Neural cell (in vitro differentiated cells): ENCODE measurements around the gene ZNF862. TPM values are rescaled to one million over a fixed set of nuclear protein-coding genes. Genes with fewer than 3 reads are reported as not detected.
"Not testable (repeated sequence)": the region's sequence is repeated elsewhere in the genome, so short reads cannot be mapped to it uniquely, and the experiment has no call there.

Experiments
- H2AFZ ChIP-seq: fragments of 200-600, 300-800 bp; sonication (generic), shearing (Covaris generic); 2 replicates; pipeline ENCODE4 v1.6.0; 2014; ENCODE audit warnings: low read depth, mild to moderate bottlenecking, antibody characterized with exemption, low read length, moderate library complexity
- H3F3A ChIP-seq: fragments of 200-600 bp; shearing (Covaris generic); 2 replicates; pipeline ENCODE4 v1.6.1; 2016; ENCODE audit warnings: mild to moderate bottlenecking, moderate library complexity, mixed read lengths, antibody characterized with exemption, low read length; ENCODE audit not compliant: insufficient read depth, poor library complexity, severe bottlenecking
- H3K27ac ChIP-seq: fragments of 200-600, 300-800 bp; sonication (generic), shearing (Covaris generic); 2 replicates; pipeline ENCODE4 v1.5.1; 2014; ENCODE audit warnings: mild to moderate bottlenecking, low read length, moderate library complexity
- H3K27me3 ChIP-seq: fragments of 300-800, 200-600 bp; sonication (generic), shearing (Covaris generic); 2 replicates; pipeline ENCODE4 v1.6.0; 2014; ENCODE audit warnings: mild to moderate bottlenecking, low read depth, low read length, moderate library complexity; ENCODE audit not compliant: insufficient read depth
- H3K36me3 ChIP-seq: fragments of 300-800, 200-600 bp; sonication (generic), shearing (Covaris generic); 2 replicates; pipeline ENCODE4 v1.5.1; 2014; ENCODE audit warnings: mild to moderate bottlenecking, antibody characterized with exemption, low read length, moderate library complexity; ENCODE audit not compliant: insufficient read depth
- H3K4me2 ChIP-seq: fragments of 300-800, 200-600 bp; sonication (generic), shearing (Covaris generic); 2 replicates; pipeline ENCODE4 v1.6.0; 2014; ENCODE audit warnings: mild to moderate bottlenecking, low read length
- H3K4me3 ChIP-seq: fragments of 300-800, 200-600 bp; sonication (generic), shearing (Covaris generic); 2 replicates; pipeline ENCODE4 v1.5.1; 2014; ENCODE audit warnings: mild to moderate bottlenecking, low read length, moderate library complexity
- H3K79me2 ChIP-seq: fragments of 200-600 bp; shearing (Covaris generic); replicated peaks from 2 replicates; pipeline ENCODE4 v1.6.0; 2014; ENCODE audit warnings: mild to moderate bottlenecking, low read length, moderate library complexity; ENCODE audit not compliant: insufficient read depth
- H3K9ac ChIP-seq: fragments of 300-800, 200-600 bp; sonication (generic), shearing (Covaris generic); 2 replicates; pipeline ENCODE4 v1.6.1; 2016; ENCODE audit warnings: mild to moderate bottlenecking, low read length, mixed read lengths
- H3K9me2 ChIP-seq: fragments of 200-600 bp; shearing (Covaris generic); 2 replicates; pipeline ENCODE4 v1.6.1; 2016; ENCODE audit warnings: mild to moderate bottlenecking, low read length, mixed read lengths; ENCODE audit not compliant: insufficient read depth
- H3K9me3 ChIP-seq: fragments of 200-600, 300-800 bp; sonication (generic), shearing (Covaris generic); 2 replicates; pipeline ENCODE4 v1.6.1; 2016; ENCODE audit warnings: mild to moderate bottlenecking, mixed run types, low read length, moderate library complexity, mixed read lengths
- H4K20me1 ChIP-seq: fragments of 200-600 bp; shearing (Covaris generic); 2 replicates; pipeline ENCODE4 v1.6.1; 2016; ENCODE audit warnings: mild to moderate bottlenecking, mixed run types; ENCODE audit not compliant: insufficient read depth
- EP300 ChIP-seq: fragments of 450-650 bp; conservative IDR thresholded peaks from 2 replicates; pipeline ENCODE4 v1.6.1; 2014; ENCODE audit warnings: antibody characterized with exemption, mild to moderate bottlenecking, moderate library complexity; ENCODE audit not compliant: poor library complexity, severe bottlenecking
- EZH2 ChIP-seq: fragments of 200-600, 300-800 bp; shearing (Covaris generic), sonication (generic); IDR thresholded peaks from 2 replicates; pipeline ENCODE4 v1.6.1; 2014; ENCODE audit warnings: antibody characterized with exemption, low read length, borderline replicate concordance, mild to moderate bottlenecking; ENCODE audit not compliant: insufficient read depth, poor library complexity, severe bottlenecking
- MXI1 ChIP-seq: fragments of 450-650 bp; conservative IDR thresholded peaks from 2 replicates; pipeline ENCODE4 v1.6.1; 2014; ENCODE audit warnings: antibody characterized with exemption, mild to moderate bottlenecking; ENCODE audit not compliant: poor library complexity, severe bottlenecking
- POLR2AphosphoS5 ChIP-seq: IDR thresholded peaks from 2 replicates; pipeline ENCODE4 v1.6.1; 2012
- RAD21 ChIP-seq: fragments of 450-650 bp; conservative IDR thresholded peaks from 2 replicates; pipeline ENCODE4 v1.6.1; 2014; ENCODE audit warnings: antibody characterized with exemption, mild to moderate bottlenecking, moderate library complexity
- SMC3 ChIP-seq: fragments of 450-650 bp; conservative IDR thresholded peaks from 2 replicates; pipeline ENCODE4 v1.6.1; 2014; ENCODE audit warnings: antibody characterized with exemption, mild to moderate bottlenecking, moderate library complexity; ENCODE audit not compliant: poor library complexity
- TAF1 ChIP-seq: IDR thresholded peaks from 2 replicates; pipeline ENCODE4 v1.6.1; 2012; ENCODE audit warnings: low read depth
- polyA plus RNA-seq: library from polyadenylated mRNA; depleted of rRNA; stranded (reverse); fragments of >200 nt; gene quantifications from 2 replicates; pipeline ENCODE4 v1.2.3, GENCODE V29; 2014
- TF ChIP-seq, protein P1 (sequence below): IDR thresholded peaks from 2 replicates; pipeline ENCODE4 v1.6.1; 2012; ENCODE audit warnings: borderline replicate concordance
- TF ChIP-seq, protein P2 (sequence below): fragments of 450-650 bp; IDR thresholded peaks from 2 replicates; pipeline ENCODE4 v1.5.1; 2014; ENCODE audit warnings: antibody characterized with exemption, mild to moderate bottlenecking, moderate library complexity; ENCODE audit not compliant: poor library complexity, severe bottlenecking

Gene ZNF862
- polyA plus RNA-seq, 1 donor from 2014 or later: 19.0 TPM

DNA sequence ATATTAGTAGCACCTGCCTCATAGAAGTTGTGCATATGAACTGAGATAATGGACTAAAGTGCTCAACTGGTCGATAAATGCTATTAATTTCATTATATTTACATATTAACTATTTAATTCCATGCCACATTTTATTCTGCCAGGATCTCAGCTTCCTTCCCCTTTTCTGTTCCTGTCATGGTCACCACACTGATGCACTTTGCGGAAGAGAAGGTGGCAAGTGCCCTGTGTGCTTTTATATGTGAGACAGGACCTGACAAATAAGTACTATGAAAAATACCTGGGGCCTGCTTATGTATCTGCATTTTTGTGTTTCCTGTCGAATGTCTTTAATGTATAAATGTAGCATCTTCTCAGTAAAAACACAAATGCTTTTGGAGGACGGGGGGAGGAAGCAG, 47.8 kb downstream of the ZNF862 start:
- no peak overlapping the region for H3K27ac ChIP-seq
- H3K79me2 ChIP-seq: no peaks in the 10 kb centered on the region
- no peak overlapping the region for H2AFZ ChIP-seq
- H3K36me3 ChIP-seq: peaks cover 6% of the 10 kb centered on the region
- H3F3A ChIP-seq: no peaks in the 10 kb centered on the region
- H3K4me2 ChIP-seq: no peak overlapping the region
- no peak overlapping the region for H3K4me3 ChIP-seq
- H4K20me1 ChIP-seq: no peaks in the 10 kb centered on the region
- no peaks in the 10 kb centered on the region for H3K9me2 ChIP-seq
- TF ChIP-seq EP300 (no peak), MXI1 (no peak), POLR2AphosphoS5 (no peak), TAF1 (no peak), RAD21 (no peak), SMC3 (no peak), EZH2 (no peak)
- TF ChIP-seq, protein P1, sequence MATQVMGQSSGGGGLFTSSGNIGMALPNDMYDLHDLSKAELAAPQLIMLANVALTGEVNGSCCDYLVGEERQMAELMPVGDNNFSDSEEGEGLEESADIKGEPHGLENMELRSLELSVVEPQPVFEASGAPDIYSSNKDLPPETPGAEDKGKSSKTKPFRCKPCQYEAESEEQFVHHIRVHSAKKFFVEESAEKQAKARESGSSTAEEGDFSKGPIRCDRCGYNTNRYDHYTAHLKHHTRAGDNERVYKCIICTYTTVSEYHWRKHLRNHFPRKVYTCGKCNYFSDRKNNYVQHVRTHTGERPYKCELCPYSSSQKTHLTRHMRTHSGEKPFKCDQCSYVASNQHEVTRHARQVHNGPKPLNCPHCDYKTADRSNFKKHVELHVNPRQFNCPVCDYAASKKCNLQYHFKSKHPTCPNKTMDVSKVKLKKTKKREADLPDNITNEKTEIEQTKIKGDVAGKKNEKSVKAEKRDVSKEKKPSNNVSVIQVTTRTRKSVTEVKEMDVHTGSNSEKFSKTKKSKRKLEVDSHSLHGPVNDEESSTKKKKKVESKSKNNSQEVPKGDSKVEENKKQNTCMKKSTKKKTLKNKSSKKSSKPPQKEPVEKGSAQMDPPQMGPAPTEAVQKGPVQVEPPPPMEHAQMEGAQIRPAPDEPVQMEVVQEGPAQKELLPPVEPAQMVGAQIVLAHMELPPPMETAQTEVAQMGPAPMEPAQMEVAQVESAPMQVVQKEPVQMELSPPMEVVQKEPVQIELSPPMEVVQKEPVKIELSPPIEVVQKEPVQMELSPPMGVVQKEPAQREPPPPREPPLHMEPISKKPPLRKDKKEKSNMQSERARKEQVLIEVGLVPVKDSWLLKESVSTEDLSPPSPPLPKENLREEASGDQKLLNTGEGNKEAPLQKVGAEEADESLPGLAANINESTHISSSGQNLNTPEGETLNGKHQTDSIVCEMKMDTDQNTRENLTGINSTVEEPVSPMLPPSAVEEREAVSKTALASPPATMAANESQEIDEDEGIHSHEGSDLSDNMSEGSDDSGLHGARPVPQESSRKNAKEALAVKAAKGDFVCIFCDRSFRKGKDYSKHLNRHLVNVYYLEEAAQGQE: no peak
- TF ChIP-seq, protein P2, sequence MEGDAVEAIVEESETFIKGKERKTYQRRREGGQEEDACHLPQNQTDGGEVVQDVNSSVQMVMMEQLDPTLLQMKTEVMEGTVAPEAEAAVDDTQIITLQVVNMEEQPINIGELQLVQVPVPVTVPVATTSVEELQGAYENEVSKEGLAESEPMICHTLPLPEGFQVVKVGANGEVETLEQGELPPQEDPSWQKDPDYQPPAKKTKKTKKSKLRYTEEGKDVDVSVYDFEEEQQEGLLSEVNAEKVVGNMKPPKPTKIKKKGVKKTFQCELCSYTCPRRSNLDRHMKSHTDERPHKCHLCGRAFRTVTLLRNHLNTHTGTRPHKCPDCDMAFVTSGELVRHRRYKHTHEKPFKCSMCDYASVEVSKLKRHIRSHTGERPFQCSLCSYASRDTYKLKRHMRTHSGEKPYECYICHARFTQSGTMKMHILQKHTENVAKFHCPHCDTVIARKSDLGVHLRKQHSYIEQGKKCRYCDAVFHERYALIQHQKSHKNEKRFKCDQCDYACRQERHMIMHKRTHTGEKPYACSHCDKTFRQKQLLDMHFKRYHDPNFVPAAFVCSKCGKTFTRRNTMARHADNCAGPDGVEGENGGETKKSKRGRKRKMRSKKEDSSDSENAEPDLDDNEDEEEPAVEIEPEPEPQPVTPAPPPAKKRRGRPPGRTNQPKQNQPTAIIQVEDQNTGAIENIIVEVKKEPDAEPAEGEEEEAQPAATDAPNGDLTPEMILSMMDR: no peak
- no peak overlapping the region for H3K9ac ChIP-seq
- no peaks in the 10 kb centered on the region for H3K27me3 ChIP-seq
- no peaks in the 10 kb centered on the region for H3K9me3 ChIP-seq

DNA sequence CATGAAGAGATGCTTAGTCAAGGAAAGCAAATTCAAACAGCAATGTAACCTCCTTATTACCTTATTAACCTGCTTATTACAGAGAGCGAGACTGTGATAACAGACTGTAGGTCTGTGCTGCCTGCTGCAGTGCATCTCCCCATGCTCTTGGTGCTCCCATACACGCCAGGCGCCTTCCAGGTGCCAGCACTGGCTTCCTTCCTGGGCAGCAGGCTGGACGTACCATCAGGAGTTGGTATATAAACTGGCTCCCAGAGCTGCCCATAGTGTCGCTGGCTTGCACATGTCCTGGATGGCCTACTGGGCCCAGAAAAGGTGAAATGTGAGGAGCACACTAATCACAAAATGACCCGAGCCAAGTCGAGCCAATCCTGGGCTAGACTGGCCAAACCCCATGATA, 49.1 kb downstream of the ZNF862 start:
- no peaks in the 10 kb centered on the region for H3K9me2 ChIP-seq
- H3K9ac ChIP-seq: no peak overlapping the region
- H2AFZ ChIP-seq: no peak overlapping the region
- no peak overlapping the region for H3K27ac ChIP-seq
- H3F3A ChIP-seq: no peaks in the 10 kb centered on the region
- no peaks in the 10 kb centered on the region for H3K79me2 ChIP-seq
- no peak overlapping the region for H3K4me3 ChIP-seq
- peaks cover 6% of the 10 kb centered on the region for H3K36me3 ChIP-seq
- no peaks in the 10 kb centered on the region for H3K27me3 ChIP-seq
- H4K20me1 ChIP-seq: no peaks in the 10 kb centered on the region
- H3K4me2 ChIP-seq: no peak overlapping the region
- TF ChIP-seq TAF1 (no peak), SMC3 (no peak), RAD21 (no peak), EZH2 (no peak), MXI1 (no peak), POLR2AphosphoS5 (no peak), EP300 (no peak)
- TF ChIP-seq, protein P2: no peak
- TF ChIP-seq, protein P1: no peak
- H3K9me3 ChIP-seq: no peaks in the 10 kb centered on the region

DNA sequence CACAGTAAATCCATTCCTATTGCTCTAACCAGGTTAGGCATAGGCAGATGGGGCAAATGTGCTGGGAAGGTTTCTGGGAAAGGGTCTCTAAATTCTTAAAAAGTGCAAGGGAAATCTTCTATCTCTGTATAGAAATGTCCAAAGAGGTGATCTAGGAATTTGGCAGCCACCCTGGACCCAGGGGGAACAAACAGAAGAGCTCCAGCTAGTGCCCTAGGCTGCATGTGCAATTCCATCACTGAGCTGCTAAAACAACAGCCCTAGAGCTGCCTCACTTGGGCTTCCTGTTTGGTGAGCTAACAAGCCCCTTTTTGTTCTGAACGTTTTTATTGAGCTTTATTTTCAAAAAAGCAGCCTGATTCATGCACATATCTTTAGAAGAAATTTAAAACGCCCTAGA, 52.5 kb downstream of the ZNF862 start:
- not testable (repeated sequence) for H3K9ac ChIP-seq, H2AFZ ChIP-seq, H3F3A ChIP-seq, H4K20me1 ChIP-seq, H3K36me3 ChIP-seq, H3K4me3 ChIP-seq, H3K9me2 ChIP-seq, H3K4me2 ChIP-seq, H3K9me3 ChIP-seq, H3K27me3 ChIP-seq, H3K79me2 ChIP-seq, H3K27ac ChIP-seq
